Left lung (tissue), 10 donors: ENCODE results near the gene GULP1. TPM values are rescaled to one million over a fixed set of nuclear protein-coding genes. Genes with fewer than 3 reads are reported as not detected.

ENCODE experiments used
- ATAC-seq: fragments of 200-7000 bp; cut with Tn5 transposase; one replicate; pipeline ENCODE4 v1.9.1; 2020; ENCODE audit warnings: moderate library complexity
- DNase-seq, 4 donors: peaks; one replicate each; pipeline ENCODE4 v3.0.0-alpha.2; 2013 to 2020
- H3K27ac ChIP-seq, 2 donors: fragments of 200-600 bp; sonication (generic) in 1 of 2; one replicate each; pipeline versions ENCODE4 v1.5.0 to v1.8.0; 2020 to 2021
- H3K27me3 ChIP-seq, 2 donors: fragments of 200-600 bp; sonication (generic) in 1 of 2; one replicate each; pipeline versions ENCODE4 v1.5.0 to v1.8.0; 2020 to 2021
- H3K36me3 ChIP-seq, 2 donors: fragments of 200-600 bp; sonication (generic) in 1 of 2; one replicate each; pipeline versions ENCODE4 v1.5.0 to v1.8.0; 2020 to 2021
- H3K4me1 ChIP-seq, 2 donors: fragments of 200-600 bp; one replicate each; pipeline ENCODE4 v1.8.0; 2021
- H3K4me3 ChIP-seq, 2 donors: fragments of 200-600 bp; sonication (generic) in 1 of 2; one replicate each; pipeline versions ENCODE4 v1.5.0 to v1.8.0; 2020 to 2021; ENCODE audit warnings: mild to moderate bottlenecking in 1 of 2
- H3K9me3 ChIP-seq, 2 donors: fragments of 200-600 bp; sonication (generic) in 1 of 2; one replicate each; pipeline versions ENCODE4 v1.5.0 to v1.8.0; 2020 to 2021
- intact Hi-C, 2 donors: fragments of 100-400 bp; cut with DNase I; formaldehyde crosslinking; loops; one replicate each; pipeline versions ENCODE4 v1.11.2 to v1.14.2; 2022
- polyA plus RNA-seq, 6 donors: library from polyadenylated mRNA; unstranded; fragments of 120-200 nt; gene quantifications; one replicate each; pipeline ENCODE4 v1.2.1, GENCODE V29; 2013; ENCODE audit not compliant: insufficient read length in 6 of 6
- total RNA-seq, 2 donors: library from RNA; stranded (reverse); fragmentation: NEBNext Ultra II Directional; extraction: Animal tissue kit (Norgen Biotek cat#: 25700); gene quantifications; one replicate each; pipeline ENCODE4 v1.2.1, GENCODE V29; 2021
- TF ChIP-seq, protein P1 (sequence below), 2 donors: fragments of 200-600 bp; sonication (generic) in 1 of 2; IDR thresholded peaks; one replicate each; pipeline versions ENCODE4 v1.5.0 to v1.8.0; 2021; ENCODE audit warnings: antibody characterized with exemption in 2 of 2
- donor health status: DM: no; HTN: yes; CAD: no.
- donor health status: DM: no; HTN: no; CAD: no.

GULP1 gene
- total and polyA plus RNA-seq, 8 donors, result 27.5 to 120 (median 85.4) TPM

DNA sequence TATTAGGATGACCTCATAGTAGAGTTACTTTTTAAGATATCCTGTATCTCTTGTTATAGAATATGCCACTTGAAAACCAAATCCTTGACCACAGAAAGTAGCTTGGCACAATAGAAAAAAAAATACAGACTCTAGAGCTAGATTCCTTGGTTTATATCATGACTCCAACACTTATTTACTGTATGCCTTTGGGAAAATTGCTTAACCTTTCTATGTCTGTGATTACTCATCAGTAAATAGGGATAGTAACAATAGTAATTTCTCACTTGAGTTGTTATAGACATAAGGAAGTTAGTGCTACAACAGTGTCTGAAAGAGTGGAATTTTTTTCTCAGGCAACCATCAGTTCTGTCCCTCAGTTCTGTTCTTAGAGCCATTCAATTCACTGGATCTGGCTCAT is 193.8 kb downstream of the GULP1 start:
- no peaks in the 10 kb centered on the region for H3K9me3 ChIP-seq
- no peak overlapping the region for H3K4me3 ChIP-seq
- H3K27me3 ChIP-seq, result no peaks in the 10 kb centered on the region
- no peak overlapping the region for H3K27ac ChIP-seq
- intact Hi-C loops, result no loop called here
- DNase-seq (no peak), ATAC-seq (no peak)
- no peaks in the 10 kb centered on the region for H3K36me3 ChIP-seq
- no peaks in the 10 kb centered on the region for H3K4me1 ChIP-seq
- TF ChIP-seq, protein P1, sequence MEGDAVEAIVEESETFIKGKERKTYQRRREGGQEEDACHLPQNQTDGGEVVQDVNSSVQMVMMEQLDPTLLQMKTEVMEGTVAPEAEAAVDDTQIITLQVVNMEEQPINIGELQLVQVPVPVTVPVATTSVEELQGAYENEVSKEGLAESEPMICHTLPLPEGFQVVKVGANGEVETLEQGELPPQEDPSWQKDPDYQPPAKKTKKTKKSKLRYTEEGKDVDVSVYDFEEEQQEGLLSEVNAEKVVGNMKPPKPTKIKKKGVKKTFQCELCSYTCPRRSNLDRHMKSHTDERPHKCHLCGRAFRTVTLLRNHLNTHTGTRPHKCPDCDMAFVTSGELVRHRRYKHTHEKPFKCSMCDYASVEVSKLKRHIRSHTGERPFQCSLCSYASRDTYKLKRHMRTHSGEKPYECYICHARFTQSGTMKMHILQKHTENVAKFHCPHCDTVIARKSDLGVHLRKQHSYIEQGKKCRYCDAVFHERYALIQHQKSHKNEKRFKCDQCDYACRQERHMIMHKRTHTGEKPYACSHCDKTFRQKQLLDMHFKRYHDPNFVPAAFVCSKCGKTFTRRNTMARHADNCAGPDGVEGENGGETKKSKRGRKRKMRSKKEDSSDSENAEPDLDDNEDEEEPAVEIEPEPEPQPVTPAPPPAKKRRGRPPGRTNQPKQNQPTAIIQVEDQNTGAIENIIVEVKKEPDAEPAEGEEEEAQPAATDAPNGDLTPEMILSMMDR (IDR thresholded peaks at IDR 0.05), result no peak

DNA sequence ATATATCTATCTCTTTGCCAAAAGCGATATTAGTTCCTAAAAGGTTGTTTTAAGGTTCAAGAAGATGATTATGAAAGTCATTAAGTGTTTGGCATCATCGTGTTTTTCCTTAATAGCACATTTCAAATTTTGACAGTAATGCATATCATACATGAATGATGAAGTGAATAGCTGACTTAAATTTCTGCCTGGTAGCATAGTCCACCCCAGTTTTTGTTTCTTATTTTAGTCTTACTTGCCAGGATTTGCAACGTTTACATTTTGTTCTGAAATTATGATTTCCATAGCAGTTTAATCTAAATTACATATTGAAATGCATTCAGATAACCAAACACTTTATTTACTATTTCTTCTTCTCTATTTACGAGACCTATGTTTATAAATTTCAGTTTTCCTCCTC is 201.1 kb downstream of the GULP1 start:
- H3K4me3 ChIP-seq, result no peak overlapping the region
- TF ChIP-seq, protein P1 (IDR thresholded peaks at IDR 0.05), result no peak
- H3K9me3 ChIP-seq, result no peaks in the 10 kb centered on the region
- ATAC-seq, result no peak
- no peak overlapping the region for H3K27ac ChIP-seq
- DNase-seq, result peak in 2 of 4 donors; percentile 15 to 26
- intact Hi-C loops, result no loop called here
- no peaks in the 10 kb centered on the region for H3K27me3 ChIP-seq
- H3K4me1 ChIP-seq, result no peaks in the 10 kb centered on the region
- no peaks in the 10 kb centered on the region for H3K36me3 ChIP-seq

DNA sequence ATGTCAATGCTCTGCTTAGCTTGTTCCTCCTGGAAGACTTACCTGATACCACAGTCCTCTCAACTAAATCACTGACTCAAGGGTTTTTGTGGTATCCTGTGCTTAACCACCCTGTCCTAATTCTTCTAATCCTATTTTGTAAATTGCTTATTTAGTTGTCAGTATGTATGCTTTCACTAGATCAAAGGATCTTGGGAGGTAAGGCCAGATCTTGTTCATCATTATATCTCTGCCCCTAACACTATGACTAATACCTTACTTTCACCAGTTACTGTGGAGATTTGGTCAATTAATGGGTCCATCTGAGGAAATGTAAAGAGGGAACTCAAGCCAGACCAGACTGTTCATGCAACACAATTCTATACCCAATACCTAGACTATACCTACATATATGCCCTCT is 203.2 kb downstream of the GULP1 start:
- H3K27ac ChIP-seq, result no peak overlapping the region
- no peaks in the 10 kb centered on the region for H3K9me3 ChIP-seq
- H3K36me3 ChIP-seq, result no peaks in the 10 kb centered on the region
- H3K27me3 ChIP-seq, result no peaks in the 10 kb centered on the region
- intact Hi-C loops, result no loop called here
- no peaks in the 10 kb centered on the region for H3K4me1 ChIP-seq
- TF ChIP-seq, protein P1 (IDR thresholded peaks at IDR 0.05), result no peak
- no peak for ATAC-seq
- no peak for DNase-seq
- no peak overlapping the region for H3K4me3 ChIP-seq

DNA sequence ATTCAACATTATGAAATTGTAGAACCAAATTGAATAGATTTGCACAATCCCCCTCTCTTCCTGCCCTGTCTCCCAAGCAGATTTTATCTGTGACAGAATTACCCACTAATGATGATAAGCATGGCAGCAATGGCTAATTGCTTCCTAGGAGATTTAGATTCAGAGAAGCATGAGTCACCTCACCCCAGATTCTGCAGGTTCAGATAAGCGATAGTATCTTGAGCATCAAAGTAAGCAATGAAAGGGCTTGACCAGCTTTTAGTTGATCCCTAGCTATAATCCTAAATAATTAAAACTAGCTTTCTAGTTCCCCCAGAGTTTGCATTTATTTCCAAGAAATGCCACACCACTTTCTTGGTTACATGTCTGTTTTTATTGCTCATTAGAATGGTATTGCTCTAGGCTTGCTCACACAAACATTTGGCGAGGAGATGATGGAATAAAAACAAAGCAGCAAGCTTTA is 204.3 kb downstream of the GULP1 start:
- Histone ChIP-seq H3K4me1 (no peaks in the 10 kb centered on the region), H3K36me3 (no peaks in the 10 kb centered on the region), H3K27me3 (no peaks in the 10 kb centered on the region), H3K4me3 (no peak overlapping the region), H3K9me3 (no peaks in the 10 kb centered on the region), H3K27ac (no peak overlapping the region)
- no peak for DNase-seq
- no peak for ATAC-seq
- TF ChIP-seq, protein P1 (IDR thresholded peaks at IDR 0.05), result no peak
- intact Hi-C loops, result no loop called here

DNA sequence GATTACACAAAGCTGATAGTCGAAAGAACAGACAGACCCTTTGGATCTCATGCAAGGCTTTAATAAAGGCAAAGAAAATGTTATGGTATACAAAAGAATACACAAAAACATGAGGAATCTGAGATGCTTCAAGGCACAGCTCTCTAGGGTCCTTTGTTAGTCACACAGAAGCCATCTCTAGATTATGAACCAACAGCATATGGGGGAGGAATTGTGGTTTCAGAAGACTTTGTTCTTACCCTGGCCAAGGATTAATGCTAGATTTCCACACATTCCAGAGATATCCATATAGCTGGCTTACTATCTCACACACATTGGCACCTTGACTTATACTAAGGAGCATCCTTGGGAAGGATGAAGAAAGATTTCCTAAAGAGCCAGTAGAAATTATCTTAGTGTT is 206.1 kb downstream of the GULP1 start:
- intact Hi-C loops, result no loop called here
- H3K27me3 ChIP-seq, result no peaks in the 10 kb centered on the region
- DNase-seq (no peak), ATAC-seq (no peak)
- H3K9me3 ChIP-seq, result no peaks in the 10 kb centered on the region
- TF ChIP-seq, protein P1 (IDR thresholded peaks at IDR 0.05), result no peak
- H3K27ac ChIP-seq, result no peak overlapping the region
- H3K4me1 ChIP-seq, result no peaks in the 10 kb centered on the region
- no peak overlapping the region for H3K4me3 ChIP-seq
- no peaks in the 10 kb centered on the region for H3K36me3 ChIP-seq
